MM.1S (cell line): ENCODE measurements around the gene TSSK3.

Source experiments
- CTCF ChIP-seq: fragments of 300-600 bp; sonication (generic); IDR thresholded peaks from 2 replicates; pipeline ENCODE4 v1.5.1; 2016; ENCODE audit warnings: antibody characterized with exemption, low read length, mixed read lengths
- EZH2 ChIP-seq: fragments of 300-600 bp; sonication (generic); optimal IDR thresholded peaks from 2 replicates; pipeline ENCODE3; 2017; ENCODE audit warnings: low read depth, mild to moderate bottlenecking, antibody characterized with exemption, low read length, mixed read lengths
- EZH2phosphoT487 ChIP-seq: fragments of 300-600 bp; sonication (generic); IDR thresholded peaks from 2 replicates; pipeline ENCODE4 v1.6.1; 2018; ENCODE audit warnings: antibody characterized with exemption, low read length

GRCh38 chr1:32400876-32401631, 38.7 kb downstream of the TSSK3 start:
- peak; percentile 85 for TF ChIP-seq CTCF
- no peak for TF ChIP-seq EZH2
- no peak for TF ChIP-seq EZH2phosphoT487
